ENCODE measurements around the gene COX6B1.

The COX6B1 gene

DNA sequence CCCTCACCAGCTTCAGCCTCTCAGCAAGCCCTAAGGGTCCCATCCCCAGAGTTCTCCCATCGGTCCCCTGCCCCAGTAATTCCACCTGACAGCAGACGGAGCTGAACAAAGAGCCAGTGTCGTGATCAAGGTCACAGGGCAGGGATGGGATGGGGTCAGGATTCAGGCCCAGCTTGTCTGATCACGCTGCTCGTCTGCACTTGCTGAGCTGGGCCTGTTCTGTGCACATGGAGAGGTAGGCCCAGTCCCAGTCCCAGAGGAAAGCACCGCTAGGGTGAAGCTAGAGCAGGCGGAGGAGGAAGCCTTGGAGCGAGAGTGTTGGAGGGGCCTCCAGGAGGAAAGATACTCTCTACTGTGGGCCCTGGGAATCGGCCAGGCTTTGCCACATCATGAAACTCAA is 26.4 kb upstream of the COX6B1 start:
- Mint-ChIP-seq H3K36me3 (no peaks in the 10 kb centered on the region), H3K27ac (no peak overlapping the region), H3K9me3 (ENCODE audit: low read depth) (no peaks in the 10 kb centered on the region), H3K27me3 (no peaks in the 10 kb centered on the region), H3K4me3 (no peak overlapping the region), H3K4me1 (ENCODE audit: low read depth) (no peaks in the 10 kb centered on the region)

DNA sequence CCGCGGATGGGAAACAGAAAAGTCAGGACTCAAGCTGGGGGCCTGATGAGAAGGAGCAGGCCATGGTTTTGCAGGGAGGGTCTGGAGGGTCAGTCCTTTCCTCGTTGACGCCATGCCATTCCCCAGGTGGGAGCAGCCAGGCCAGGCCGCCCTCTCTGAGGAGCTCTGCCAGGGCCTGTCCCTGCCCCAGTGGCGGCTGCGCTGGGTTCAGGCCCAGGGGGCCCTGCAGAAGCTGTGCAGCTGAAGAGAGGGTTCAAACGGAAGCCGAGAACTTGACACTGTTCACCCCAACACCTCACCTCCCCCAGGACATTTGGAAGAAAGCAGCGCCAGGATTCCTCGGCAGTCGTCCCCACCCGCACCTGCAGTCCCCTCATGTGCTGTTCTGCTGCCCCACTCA is 25.4 kb upstream of the COX6B1 start:
- no peaks in the 10 kb centered on the region for H3K27me3 Mint-ChIP-seq
- no peaks in the 10 kb centered on the region for H3K36me3 Mint-ChIP-seq
- no peak overlapping the region for H3K4me3 Mint-ChIP-seq
- H3K9me3 Mint-ChIP-seq (ENCODE audit: low read depth), result no peaks in the 10 kb centered on the region
- no peak overlapping the region for H3K27ac Mint-ChIP-seq
- H3K4me1 Mint-ChIP-seq (ENCODE audit: low read depth), result no peaks in the 10 kb centered on the region

DNA sequence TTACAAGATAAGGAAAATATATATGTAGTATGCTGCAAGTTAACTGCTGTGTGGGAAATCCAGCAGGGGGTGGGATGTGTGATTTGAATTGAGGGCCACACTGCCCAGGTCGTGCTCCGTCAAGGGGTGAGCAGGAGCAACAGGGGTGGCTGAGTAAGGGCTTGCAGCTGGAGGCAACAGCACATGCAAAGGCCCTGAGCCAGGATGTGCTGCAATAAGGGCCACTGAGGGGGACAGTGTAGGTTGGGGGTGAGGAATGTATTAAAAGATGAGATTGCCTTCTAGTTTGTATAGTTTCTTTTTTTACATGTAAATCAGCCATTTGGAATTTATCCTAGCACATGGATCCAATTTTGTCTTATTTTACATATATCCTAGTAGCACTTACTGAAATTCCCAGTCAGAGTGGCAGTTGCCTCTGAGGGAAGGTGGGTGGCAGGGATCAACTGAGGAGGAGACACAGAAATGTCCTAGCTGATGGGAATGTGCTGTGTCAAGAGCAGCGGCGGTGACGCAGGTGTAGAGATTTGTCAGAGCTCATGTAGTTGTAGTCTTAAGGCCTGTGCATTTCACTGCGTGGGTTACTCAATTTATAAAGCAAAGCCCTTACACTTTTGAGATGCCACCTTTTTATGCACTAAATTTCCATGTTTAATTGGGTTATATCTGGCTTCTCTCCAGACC is 24.7 kb upstream of the COX6B1 start:
- Mint-ChIP-seq H3K9me3 (ENCODE audit: low read depth) (no peaks in the 10 kb centered on the region), H3K27ac (no peak overlapping the region), H3K36me3 (no peaks in the 10 kb centered on the region), H3K4me1 (ENCODE audit: low read depth) (peaks cover 5% of the 10 kb centered on the region), H3K4me3 (no peak overlapping the region), H3K27me3 (no peaks in the 10 kb centered on the region)

- peaks cover 2% of the 10 kb centered on the region for H3K36me3 Mint-ChIP-seq
- H3K9me3 Mint-ChIP-seq (ENCODE audit: low read depth), result no peaks in the 10 kb centered on the region
- H3K4me3 Mint-ChIP-seq, result peak overlapping the region; percentile 98
- H3K27ac Mint-ChIP-seq, result peak overlapping the region; percentile 96
- no peaks in the 10 kb centered on the region for H3K27me3 Mint-ChIP-seq
- peaks cover 20% of the 10 kb centered on the region for H3K4me1 Mint-ChIP-seq (ENCODE audit: low read depth)
These were observed 19.9 kb upstream of the COX6B1 start for GRCh38 chr19:35628264-35628564.

DNA sequence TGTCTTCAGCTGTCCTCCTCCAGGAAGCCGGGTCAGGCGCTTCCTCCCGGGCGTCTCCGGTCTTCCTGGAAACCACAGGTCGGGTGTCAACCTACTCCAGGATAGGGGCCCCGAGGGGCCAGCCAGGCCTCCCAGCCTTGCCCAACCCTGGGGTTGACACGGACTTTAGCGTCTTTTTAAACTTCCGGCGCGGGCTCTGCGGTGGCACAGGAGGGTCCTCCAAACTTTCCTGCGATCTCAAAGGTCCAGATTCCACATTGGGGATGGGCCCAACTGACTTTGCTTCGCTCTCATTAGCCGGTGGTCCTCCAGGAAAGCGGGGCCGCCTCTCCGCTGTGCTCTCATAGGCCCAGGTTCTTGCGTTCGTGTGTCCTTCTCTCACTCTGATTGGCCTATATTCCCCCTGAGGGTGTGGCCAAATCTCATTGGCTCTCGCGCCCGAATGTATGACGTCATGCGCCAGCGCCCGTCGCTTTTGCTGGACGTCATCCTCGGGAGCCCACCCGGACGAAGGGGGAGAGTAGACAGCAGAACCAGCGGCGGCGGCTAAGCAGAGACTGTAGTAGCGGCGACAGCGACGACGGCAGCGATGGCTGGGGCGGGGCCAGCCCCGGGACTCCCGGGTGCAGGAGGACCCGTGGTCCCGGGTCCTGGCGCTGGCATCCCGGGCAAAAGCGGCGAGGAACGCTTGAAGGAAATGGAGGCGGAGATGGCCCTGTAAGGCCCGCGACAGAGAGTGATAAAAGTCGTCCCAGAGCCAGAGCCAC is 19.4 kb upstream of the COX6B1 start, which contains the start of gene RBM42:
RBM42 (plus strand) TSS at position 472 of the 767 bp plus-strand sequence; CDS start at position 590, 118 bp downstream.
- peaks cover 2% of the 10 kb centered on the region for H3K36me3 Mint-ChIP-seq
- peak within 1 kb of the TSS; percentile 96 for H3K27ac Mint-ChIP-seq

GRCh38 chr19:35629332-35629633 is 18.8 kb upstream of the COX6B1 start:
- Mint-ChIP-seq H3K9me3 (ENCODE audit: low read depth) (no peaks in the 10 kb centered on the region), H3K27ac (peak overlapping the region; percentile 80), H3K4me1 (ENCODE audit: low read depth) (peaks cover 21% of the 10 kb centered on the region), H3K36me3 (peaks cover 2% of the 10 kb centered on the region), H3K27me3 (no peaks in the 10 kb centered on the region), H3K4me3 (peak overlapping the region; percentile 98)

More for the DNA sequence above, 19.4 kb upstream of the COX6B1 start, which contains the start of gene RBM42:
- Mint-ChIP-seq H3K4me1 (ENCODE audit: low read depth) (peaks cover 21% of the 10 kb centered on the region), H3K9me3 (ENCODE audit: low read depth) (no peaks in the 10 kb centered on the region), H3K4me3 (peak within 1 kb of the TSS; percentile 98), H3K27me3 (no peaks in the 10 kb centered on the region)

GRCh38 chr19:35633727-35634440 is 14.2 kb upstream of the COX6B1 start:
- Mint-ChIP-seq H3K4me1 (ENCODE audit: low read depth) (peaks cover 12% of the 10 kb centered on the region), H3K27me3 (no peaks in the 10 kb centered on the region), H3K4me3 (no peak overlapping the region), H3K27ac (no peak overlapping the region), H3K9me3 (ENCODE audit: low read depth) (no peaks in the 10 kb centered on the region), H3K36me3 (peaks cover 2% of the 10 kb centered on the region)

DNA sequence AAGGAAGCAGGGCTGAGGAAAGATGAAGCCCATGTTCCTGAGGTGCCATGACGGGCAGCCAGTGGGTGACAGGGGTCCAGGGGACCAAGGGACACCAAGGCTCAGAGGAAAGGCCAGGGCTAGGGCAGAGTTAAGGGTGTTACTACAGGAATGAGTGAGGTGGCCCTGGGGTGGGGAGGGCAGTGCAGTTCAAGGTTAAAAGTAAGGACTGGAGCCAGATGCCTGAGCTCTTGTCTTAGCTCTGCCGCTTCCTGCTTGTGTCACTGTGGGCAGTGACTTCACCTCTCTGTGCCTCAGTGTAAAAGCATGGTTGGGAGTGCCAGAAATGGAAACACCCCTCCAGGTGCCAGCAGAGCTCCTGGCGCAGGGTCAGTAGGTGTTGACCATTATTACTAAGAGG is 11.5 kb upstream of the COX6B1 start:
- no peaks in the 10 kb centered on the region for H3K36me3 Mint-ChIP-seq
- no peak overlapping the region for H3K4me3 Mint-ChIP-seq
- H3K4me1 Mint-ChIP-seq (ENCODE audit: low read depth), result peaks cover 10% of the 10 kb centered on the region
- no peaks in the 10 kb centered on the region for H3K9me3 Mint-ChIP-seq (ENCODE audit: low read depth)
- no peaks in the 10 kb centered on the region for H3K27me3 Mint-ChIP-seq
- H3K27ac Mint-ChIP-seq, result no peak overlapping the region

GRCh38 chr19:35637165-35637564 is 11.0 kb upstream of the COX6B1 start:
- Mint-ChIP-seq H3K4me1 (ENCODE audit: low read depth) (peaks cover 10% of the 10 kb centered on the region), H3K9me3 (ENCODE audit: low read depth) (no peaks in the 10 kb centered on the region), H3K4me3 (no peak overlapping the region), H3K27ac (no peak overlapping the region), H3K36me3 (no peaks in the 10 kb centered on the region), H3K27me3 (no peaks in the 10 kb centered on the region)

GRCh38 chr19:35639321-35639639 is 8.8 kb upstream of the COX6B1 start:
- Mint-ChIP-seq H3K4me3 (no peak overlapping the region), H3K27me3 (no peaks in the 10 kb centered on the region), H3K36me3 (no peaks in the 10 kb centered on the region), H3K9me3 (ENCODE audit: low read depth) (no peaks in the 10 kb centered on the region), H3K27ac (no peak overlapping the region), H3K4me1 (ENCODE audit: low read depth) (peaks cover 12% of the 10 kb centered on the region)

- Mint-ChIP-seq H3K27me3 (no peaks in the 10 kb centered on the region), H3K36me3 (no peaks in the 10 kb centered on the region), H3K9me3 (ENCODE audit: low read depth) (no peaks in the 10 kb centered on the region), H3K4me3 (no peak overlapping the region), H3K4me1 (ENCODE audit: low read depth) (peaks cover 18% of the 10 kb centered on the region), H3K27ac (no peak overlapping the region)
These were observed 8.3 kb upstream of the COX6B1 start for GRCh38 chr19:35639863-35640262.

DNA sequence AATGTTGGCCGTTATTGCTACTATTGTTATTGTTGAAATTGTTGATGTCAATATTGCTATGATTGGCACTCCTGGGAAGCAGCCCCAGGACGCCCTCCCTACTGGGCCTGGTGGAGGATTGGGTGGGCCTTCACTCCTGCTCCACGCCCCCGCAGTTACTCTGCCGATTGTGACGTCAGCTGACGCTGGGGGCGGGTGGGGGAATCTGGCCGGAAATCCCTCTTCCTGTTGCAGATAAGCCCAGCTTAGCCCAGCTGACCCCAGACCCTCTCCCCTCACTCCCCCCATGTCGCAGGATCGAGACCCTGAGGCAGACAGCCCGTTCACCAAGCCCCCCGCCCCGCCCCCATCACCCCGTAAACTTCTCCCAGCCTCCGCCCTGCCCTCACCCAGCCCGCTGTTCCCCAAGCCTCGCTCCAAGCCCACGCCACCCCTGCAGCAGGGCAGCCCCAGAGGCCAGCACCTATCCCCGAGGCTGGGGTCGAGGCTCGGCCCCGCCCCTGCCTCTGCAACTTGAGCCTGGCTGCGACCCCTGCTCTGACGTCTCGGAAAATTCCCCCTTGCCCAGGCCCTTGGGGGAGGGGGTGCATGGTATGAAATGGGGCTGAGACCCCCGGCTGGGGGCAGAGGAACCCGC is 6.5 kb upstream of the COX6B1 start, which contains the start of gene ETV2:
ETV2 (plus strand) TSS at position 231 of the 637 bp plus-strand sequence. CDS start 716 bp downstream, outside the sequence.
- H3K36me3 Mint-ChIP-seq, result no peaks in the 10 kb centered on the region
- peak within 1 kb of the TSS; percentile 43 for H3K27ac Mint-ChIP-seq
- H3K27me3 Mint-ChIP-seq, result no peaks in the 10 kb centered on the region
- peaks cover 27% of the 10 kb centered on the region for H3K4me1 Mint-ChIP-seq (ENCODE audit: low read depth)
- H3K4me3 Mint-ChIP-seq, result peak within 1 kb of the TSS; percentile 68
- no peaks in the 10 kb centered on the region for H3K9me3 Mint-ChIP-seq (ENCODE audit: low read depth)

- H3K4me1 Mint-ChIP-seq (ENCODE audit: low read depth), result peaks cover 28% of the 10 kb centered on the region
- H3K36me3 Mint-ChIP-seq, result no peaks in the 10 kb centered on the region
- peak overlapping the region; percentile 68 for H3K4me3 Mint-ChIP-seq
- H3K9me3 Mint-ChIP-seq (ENCODE audit: low read depth), result no peaks in the 10 kb centered on the region
- no peaks in the 10 kb centered on the region for H3K27me3 Mint-ChIP-seq
- H3K27ac Mint-ChIP-seq, result no peak overlapping the region
These were observed 5.8 kb upstream of the COX6B1 start for GRCh38 chr19:35642312-35642711.

- H3K4me1 Mint-ChIP-seq (ENCODE audit: low read depth), result peaks cover 28% of the 10 kb centered on the region
- H3K9me3 Mint-ChIP-seq (ENCODE audit: low read depth), result no peaks in the 10 kb centered on the region
- H3K36me3 Mint-ChIP-seq, result no peaks in the 10 kb centered on the region
- H3K27ac Mint-ChIP-seq, result no peak overlapping the region
- peak overlapping the region; percentile 68 for H3K4me3 Mint-ChIP-seq
- H3K27me3 Mint-ChIP-seq, result no peaks in the 10 kb centered on the region
These were observed 5.3 kb upstream of the COX6B1 start for GRCh38 chr19:35642798-35643254.

Data from activated naive CD8-positive, alpha-beta T cell (primary cell).